ENCODE data around the gene PHLPP1.

Gene PHLPP1

GRCh38 chr18:63028380-63028779, 313.0 kb downstream of the PHLPP1 start:
- no peak for DNase-seq

All from HCEC 1CT (cell line).